OCI-M2 (cell line): ENCODE data around the gene RNPS1.
"Not testable (repeated sequence)": the region's sequence is repeated elsewhere in the genome, so short reads cannot be mapped to it uniquely, and the experiment has no call there.

Experiments
- DNase-seq: peaks from one replicate; lab custom pipeline; 2025; ENCODE audit not compliant: unreplicated experiment; lab: John Stamatoyannopoulos, UW

The RNPS1 gene

DNA sequence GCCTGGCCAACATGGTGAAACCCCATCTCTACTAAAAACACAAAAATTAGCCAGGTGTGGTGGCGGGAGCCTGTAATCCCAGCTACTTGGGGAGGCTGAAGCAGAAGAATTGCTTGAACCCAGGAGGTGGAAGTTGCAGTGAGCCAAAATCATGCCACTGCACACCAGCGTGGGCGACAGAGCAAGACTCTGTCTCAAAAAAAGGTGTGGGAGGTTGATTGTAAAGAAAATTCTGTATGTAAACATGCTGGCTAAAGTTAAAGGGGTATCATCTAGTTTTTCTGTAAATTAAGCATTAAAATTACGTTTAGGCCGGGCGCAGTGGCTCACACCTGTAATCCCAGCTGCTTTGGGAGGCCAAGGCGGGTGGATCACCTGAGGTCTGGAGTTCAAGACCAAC, 9.4 kb downstream of the RNPS1 start:
- DNase-seq, result not testable (repeated sequence)

DNA sequence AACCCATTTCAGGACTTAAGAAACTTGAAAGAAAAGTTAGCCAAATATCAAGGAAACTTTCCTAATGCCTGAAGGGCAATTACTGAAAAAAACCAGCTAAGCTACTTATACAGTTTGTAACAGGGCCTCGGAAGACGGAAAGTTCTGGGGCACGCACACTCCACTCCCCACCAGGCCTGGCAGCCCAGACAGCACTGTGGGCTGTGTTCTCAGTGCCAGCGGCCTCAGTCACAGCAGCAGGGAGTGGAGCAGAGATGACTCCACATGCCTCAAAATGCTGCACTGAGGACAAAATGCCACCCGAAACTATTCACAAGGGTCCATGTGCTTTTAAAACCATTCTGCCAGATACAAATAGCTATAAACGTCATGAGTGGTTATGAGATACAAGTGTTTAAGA, 10.2 kb downstream of the RNPS1 start:
- no peak for DNase-seq

DNA sequence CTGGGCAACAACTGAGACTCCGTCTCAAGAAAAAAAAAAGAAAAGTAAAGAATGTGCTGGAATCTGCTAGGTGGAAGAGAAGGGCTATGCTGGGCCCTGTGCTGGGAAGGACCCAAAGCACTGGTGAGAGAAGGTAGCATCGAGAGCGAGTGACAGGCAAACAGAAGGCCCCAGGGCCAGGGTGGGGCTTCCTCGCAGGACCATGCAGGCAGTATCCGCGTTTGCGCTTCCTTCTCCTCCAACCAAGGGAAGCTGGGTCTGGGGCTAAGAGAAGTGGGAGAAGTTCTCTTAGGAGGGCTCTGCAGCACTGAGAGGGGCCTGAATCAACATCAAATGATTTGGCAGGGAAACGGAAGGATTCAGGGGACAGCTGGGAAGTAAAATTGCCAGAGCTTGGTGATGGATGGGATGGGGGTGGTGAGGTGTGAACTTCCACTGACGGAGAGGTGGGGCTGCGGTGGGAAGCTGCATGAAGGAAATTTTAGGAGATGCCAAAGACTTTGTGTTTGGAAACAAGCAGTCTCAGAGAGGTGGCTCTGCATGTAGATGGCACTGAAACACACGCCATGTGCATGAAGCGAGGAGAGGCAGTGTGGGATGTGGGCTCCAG, 11.3 kb downstream of the RNPS1 start:
- no peak for DNase-seq

DNA sequence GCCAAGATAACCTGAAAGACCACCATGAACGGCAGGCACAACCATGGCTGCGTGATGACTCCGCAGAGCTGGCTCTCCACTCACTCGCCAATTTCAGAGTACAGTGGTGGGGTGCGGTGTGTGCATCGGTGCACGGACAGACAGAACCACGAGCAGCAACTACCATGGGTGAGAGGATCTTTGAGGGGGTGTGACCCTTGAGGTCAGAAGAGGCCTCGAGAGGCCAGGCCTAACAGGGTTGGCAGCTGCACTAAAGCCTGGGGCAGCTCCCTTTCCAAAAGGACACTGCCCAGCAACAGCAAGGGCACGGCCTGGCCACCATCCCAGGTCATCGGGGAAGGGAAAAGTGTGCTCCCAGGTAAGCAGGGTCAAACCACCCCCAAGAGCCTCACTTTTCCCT, 14.6 kb downstream of the RNPS1 start:
- DNase-seq, result no peak

DNA sequence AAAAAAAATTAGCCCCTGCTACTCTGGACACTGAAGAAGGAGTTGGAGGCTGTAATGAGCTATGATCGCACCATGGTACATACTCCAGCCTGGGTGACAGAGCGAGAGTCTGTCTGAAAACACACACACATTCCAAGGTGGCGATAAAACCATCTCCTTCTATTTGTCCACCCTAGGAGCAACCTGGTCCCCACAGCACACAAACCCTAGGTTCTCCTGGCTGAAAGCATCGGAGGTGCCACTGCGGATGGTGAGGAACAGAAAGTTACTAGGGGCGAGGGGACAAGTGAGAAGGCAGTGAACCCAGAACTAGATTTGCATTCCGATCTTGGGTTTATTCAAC, 15.1 kb downstream of the RNPS1 start:
- no peak for DNase-seq

DNA sequence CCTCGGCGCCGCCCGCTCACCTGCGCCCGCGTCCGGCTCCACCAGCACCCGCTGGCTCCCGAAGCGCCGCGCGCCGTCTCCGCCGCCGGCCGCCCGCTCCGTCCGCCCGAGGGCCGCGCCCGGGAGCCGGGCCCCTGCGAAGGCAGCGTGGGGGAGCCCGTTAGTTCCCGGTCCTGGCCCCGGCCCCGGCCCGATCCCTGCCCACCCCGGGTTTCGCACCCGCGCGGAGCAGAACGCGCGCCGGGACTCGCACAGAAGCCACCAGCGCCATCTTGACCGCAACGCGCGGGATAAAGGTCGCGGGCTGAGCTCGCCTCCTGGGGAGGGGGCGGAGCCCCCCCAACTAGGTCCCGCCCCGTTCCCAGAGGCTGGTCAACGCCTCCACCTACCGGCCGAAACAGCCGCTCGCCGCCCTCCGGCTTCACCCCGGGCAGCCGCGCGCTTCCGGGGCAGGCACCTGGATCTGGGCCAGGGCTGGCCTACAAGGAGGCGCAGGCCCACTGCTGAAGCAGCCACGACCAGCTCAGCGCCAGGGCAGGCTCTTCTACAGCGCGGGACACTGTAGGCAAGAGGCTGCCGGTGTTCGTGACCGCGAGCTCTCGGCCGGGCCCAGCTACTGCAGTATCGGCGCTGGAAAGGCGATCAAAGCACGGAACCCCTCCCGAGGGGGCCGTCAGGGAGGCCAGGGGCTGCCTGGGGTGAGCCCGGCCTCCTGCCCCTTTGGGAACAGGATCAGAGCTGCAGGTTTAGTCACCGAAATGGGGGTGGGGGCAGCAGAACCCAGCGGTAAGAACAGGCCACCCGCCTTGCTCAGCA, 16.4 kb downstream of the RNPS1 start, which contains the start of gene ECI1:
TSS of gene ECI1 (minus strand) at position 292 of the 816 bp plus-strand sequence. CDS start at position 271, 21 bp downstream.
- peak; percentile 55 for DNase-seq

DNA sequence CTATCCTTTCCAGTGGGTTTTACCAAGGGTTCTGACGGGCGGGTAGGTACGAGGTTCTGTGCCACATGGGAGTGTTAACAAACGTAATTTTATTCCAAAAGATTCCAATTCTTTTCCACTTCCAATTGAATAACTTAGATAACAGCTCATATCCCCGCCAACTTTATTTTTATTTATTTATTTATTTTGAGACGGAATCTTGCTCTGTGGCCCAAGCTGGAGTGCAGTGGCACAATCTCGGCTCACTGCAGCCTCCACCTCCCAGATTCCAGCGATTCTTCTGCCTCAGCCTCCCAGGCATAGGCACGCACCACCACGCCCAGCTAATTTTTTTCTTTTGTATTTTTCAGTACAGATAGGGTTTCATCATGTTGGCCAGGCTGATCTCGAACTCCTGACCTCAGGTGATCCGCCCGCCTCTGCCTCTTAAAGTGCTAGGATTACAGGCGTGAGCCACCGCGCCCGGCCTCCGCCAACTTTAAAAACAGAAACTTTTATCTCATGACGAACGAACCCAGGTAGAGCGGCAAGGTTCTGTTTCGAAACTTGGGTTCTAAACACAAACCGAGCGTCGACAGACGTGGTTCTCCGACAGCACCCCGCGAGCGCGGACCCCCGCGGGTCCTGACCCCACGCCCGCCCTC, 17.2 kb downstream of the RNPS1 start:
- DNase-seq, result no peak

DNA sequence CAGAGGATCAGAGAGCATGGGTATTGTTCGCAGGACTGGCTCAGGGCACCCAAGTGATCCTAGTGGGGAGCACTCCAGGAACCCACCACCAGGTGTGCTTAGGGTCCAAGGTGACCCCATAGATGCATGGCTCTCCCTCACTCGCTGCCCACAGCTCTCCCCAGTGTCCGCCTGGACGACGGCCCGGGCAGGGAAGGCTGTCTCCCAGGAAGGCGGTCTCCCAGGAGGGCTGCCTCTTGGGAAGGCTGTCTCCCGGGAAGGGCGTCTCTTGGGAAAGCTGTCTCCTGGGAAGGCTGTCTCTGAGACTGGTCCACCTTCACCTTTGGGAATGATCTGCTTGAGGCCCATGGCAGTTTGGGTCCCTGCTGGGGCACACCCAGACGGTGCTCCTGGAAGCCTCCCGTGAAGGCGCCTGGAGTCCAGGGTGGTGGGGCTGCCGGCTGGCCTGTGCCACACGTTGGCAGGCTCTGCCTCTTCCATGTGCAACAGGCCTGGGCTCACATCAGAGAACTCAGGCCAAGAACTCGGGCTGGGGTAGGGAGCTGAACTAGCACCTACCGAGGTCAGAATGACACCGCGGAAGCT, 21.5 kb downstream of the RNPS1 start:
- no peak for DNase-seq

DNA sequence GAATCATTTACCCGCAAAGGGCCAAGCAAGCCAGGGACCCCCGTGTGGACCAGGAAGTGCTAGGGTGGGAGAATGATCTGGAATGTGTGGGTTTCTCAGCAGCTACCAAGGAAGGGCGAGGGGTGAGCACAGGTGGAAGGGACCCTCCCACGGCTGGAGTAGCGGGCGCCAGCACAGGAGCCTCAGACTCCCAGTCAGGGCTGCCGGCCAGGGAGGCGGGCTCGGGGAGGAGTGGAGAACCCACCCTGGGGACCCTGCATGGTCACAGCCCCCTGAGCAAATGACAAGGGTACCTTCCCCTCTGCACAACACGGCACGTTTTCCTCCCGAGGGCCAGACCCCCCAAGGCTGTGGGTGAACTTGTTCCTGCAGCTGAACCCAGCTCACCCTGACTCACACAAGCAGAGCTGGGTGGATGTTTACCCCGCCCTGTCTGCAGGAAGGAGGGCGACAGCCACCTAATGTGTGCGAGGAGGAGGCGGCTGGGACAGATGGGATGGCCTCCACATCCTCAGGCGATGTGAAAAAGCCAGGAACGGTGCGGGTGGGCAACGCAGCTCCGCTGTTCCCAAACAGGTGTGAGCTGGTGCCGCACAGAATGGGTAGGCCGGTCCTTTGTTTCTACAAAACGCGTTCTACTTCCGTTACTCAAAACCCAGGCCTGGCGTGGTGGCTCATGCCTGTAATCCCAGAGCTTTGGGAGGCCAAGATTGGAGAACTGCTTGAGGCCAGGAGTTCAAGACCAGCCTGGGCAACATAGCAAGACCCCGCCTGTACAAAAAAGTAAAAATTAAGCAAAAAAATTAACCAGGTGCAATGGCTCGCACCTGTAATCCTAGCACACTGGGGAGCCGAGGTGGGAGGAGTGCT, 22.8 kb downstream of the RNPS1 start:
- no peak for DNase-seq

DNA sequence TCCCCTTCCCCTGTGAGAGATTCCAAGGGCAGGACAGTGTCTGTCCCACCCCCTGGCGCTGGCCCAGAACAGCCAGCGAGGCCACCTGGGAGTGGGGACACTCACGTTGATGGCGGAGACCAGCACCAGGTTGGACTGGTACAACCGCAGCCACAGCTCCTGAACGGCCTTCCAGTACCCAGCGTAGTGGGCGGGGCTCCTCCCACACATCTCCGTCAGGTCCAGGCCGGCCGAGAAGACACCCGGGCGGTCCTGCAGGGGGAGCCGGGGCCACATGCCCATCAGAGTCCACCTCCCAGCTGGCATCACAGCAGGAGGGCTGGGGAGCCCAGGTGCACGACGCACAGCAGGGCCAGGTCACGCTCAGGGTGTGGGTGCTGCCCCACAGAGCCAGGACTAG, 23.6 kb downstream of the RNPS1 start:
- DNase-seq, result no peak

DNA sequence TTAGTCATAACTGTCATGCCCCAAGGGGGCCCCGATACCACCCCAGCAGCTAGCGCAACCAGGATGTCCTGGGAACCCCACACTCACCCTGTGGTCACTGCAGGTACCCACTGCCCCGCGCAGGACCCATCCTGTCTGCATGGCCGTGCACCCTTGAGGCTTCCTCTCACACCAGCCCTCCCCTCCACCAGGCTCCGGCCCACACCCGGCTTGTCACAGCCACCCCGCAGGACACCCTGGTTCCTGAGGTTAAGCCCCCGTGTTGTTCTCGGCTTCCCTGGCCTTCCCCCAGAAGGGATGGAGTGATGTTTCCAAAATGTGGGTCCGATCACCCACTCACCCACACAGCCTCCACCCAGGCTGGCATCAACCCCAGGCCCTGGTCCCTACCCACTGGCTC, 24.1 kb downstream of the RNPS1 start:
- DNase-seq, result no peak

DNA sequence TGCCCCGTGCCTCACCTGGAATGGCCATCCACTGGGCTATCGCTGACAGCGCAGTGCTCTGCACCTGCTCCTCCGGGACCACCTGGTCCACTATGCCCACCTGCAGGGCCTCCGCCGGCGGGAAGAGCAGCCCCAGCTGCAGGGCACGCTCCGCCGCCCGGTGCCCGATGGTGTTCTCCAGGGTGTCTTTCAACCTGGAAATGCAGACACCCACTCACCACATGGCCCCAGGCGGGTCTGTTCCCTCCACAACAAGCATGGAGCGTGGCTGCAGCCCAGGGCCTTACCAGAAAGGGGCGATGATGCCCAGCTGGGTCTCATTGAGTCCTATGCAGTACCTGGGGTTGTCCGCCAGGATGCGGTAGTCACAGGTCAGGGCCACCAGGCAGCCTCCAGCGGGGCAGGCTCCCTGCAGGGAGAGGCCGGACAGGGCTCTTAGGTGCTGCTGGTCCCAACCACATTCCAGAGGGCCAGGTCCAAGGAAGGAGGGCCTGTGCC, 24.8 kb downstream of the RNPS1 start:
- DNase-seq, result no peak

DNA sequence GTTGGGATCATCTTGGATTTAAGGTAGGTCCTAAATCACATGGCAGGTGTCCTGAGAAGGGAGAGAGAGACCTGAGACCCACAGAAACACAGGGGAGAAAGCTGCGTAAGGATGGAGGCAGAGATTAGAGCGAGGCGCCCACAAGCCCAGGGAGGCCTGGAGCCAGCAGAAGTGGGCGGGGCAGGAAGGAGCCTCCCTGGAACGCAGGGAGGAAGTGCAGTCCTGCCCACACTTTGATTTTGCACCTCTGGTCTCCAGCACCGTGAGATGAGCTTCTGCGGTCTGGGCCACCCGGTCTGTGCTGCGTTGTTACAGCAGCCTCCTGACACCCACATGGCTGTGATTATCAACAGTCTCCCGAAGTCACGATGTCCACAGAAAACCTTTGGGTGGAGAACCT, 25.3 kb downstream of the RNPS1 start:
- no peak for DNase-seq

DNA sequence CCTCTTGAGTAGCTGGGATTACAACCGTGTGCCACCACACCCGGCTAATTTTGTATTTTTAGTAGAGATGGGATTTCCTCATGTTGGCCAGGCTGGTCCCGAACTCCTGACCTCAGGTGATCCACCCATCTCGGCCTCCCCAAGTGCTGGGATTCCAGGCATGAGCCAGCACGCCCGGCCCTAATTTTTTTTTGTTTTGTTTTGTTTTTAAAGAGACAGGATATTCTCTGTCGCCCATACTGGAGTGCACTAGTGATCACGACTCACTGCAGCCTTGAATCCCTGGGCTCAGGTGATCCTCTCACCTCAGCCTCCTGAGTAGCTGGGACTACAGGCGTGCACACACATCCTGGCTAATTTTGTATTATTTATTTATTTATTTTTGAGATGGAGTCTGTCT, 27.6 kb downstream of the RNPS1 start:
- DNase-seq, result not testable (repeated sequence)

DNA sequence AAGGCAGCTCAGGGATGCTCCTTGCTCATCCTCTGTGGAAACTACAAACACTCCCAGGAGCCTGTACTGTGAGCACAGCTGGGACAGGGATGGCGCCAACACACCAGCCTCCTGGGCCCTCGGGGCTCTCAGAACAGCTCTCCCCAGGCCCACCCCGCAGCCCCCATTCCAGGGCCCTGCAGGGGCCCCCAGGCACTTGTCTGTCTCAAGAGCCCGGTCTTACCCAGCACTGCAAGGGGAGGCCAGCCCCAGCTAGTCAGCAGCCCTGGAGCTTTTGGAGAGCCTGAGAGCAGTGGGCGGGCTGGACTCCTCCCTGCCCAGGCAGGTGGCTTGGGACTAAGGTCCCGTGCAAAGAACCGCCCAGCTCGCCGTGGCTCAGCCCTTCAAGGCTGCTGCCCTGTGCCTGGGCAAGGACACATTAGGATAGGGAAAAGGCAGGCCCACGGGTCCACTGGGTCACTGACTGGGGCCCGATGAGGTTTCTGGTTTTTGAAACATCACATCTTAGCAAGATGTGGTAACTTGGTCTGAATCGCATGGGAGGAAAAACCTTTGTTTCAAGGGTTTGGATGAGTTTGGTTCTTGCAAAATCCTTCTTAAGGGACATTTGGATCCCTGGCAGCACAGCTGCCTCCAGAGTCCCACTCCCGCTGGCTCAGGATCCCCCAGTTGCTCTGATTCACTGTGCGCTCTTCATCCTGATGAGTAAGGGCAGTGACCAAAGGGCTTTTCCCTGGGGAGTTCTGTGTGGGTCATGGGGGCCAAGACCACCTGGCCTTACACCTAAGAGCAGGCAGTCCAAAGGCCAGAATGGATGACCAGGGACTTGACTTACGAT, 28.9 kb downstream of the RNPS1 start:
- DNase-seq, result no peak

DNA sequence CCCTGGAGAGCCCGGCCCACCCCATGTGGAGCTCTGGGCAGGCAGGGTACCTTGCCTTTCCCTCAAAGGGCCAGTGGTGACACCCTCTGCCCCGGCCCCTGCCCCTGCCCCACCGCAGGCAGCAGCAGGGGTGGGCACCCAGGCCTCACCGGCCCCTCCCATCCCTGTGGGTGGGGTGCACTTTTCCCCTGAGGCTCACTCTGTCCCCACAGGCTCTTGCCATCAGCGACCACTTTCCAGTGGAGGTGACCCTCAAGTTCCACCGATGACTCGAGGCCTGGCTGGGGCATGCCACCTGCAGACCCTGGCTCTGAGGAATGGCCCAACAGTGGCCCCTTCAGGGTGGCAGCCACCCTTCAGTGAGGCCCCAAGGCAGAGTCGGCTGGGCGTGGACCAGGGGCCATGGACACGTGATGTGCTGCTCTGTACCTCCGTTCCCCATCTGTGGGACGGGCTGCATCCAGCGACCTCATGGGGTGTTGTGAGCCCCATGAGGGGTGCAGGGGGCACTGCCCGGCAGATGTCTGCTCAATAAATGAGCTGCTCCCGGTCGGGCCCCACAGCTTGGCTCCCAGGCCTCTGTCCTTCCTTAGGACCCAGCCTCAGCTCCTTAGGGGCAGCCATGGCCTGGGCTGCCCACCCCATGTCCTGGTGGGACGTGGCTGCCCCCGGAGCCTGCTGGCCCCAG, 29.6 kb downstream of the RNPS1 start:
- no peak for DNase-seq

DNA sequence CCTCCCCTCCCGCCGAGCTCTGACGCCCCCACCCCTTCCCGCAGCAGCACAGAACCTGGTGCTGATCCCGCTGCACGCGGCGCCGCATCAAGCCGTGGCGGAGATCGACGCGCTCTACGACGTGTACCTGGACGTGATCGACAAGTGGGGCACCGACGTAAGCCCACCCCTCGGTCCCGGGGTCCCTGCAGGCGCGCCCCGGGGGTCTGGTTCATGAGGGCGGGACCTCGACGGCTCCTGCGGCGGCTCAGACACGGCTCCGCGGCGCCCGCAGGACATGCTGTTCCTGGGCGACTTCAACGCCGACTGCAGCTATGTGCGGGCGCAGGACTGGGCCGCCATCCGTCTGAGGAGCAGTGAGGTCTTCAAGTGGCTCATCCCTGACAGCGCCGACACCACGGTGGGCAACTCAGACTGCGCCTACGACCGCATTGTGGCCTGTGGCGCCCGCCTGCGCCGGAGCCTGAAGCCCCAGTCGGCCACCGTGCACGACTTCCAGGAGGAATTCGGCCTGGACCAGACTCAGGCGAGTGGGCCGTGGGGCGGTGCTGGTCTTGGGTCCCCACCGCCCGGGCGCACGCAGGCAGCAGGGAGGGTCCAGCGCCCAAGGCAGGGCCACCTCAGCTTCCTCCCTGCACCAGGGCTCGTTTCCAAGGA, 30.3 kb downstream of the RNPS1 start:
- no peak for DNase-seq

DNA sequence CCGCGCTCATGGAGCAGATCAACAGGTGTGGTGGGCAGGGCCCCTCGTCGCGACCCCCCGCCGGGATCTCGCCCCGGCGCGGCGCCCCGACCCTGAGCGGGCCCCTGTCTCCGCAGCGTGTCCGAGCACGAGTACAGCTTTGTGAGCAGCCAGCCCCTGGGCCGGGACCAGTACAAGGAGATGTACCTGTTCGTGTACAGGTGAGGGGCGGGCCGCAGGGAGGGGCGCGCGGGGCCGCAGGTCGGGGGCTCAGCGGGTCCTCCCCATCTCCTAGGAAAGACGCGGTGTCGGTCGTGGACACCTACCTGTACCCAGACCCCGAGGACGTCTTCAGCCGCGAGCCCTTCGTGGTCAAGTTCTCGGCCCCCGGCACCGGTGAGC, 30.8 kb downstream of the RNPS1 start:
- DNase-seq, result no peak
